Right atrium auricular region (tissue), 2 donors: Measurements from ENCODE around the gene GZMM. TPM values are rescaled to one million over a fixed set of nuclear protein-coding genes. Genes with fewer than 3 reads are reported as not detected.

ENCODE experiments used
- DNase-seq: peaks from one replicate; pipeline ENCODE4 v3.0.0-alpha.2; 2019; ENCODE audit warnings: low spot score
- H3K27ac ChIP-seq, 2 donors: fragments of 200-600 bp; sonication (generic); 1 replicate in 1 of 2; 2 replicates in 1 of 2; pipeline ENCODE4 v1.5.1; 2016 to 2019
- H3K27me3 ChIP-seq, 2 donors: fragments of 200-600 bp; sonication (generic); one replicate each; pipeline versions ENCODE4 v1.5.1 to v1.6.0; 2017 to 2019
- H3K36me3 ChIP-seq: fragments of 200-600 bp; sonication (generic); one replicate; pipeline ENCODE4 v1.5.1; 2016
- H3K4me1 ChIP-seq, 2 donors: fragments of 200-600 bp; sonication (generic); one replicate each; pipeline versions ENCODE4 v1.5.1 to v1.6.0; 2017 to 2019
- H3K4me3 ChIP-seq, 2 donors: fragments of 200-600 bp; sonication (generic); 1 replicate in 1 of 2; 2 replicates in 1 of 2; pipeline ENCODE4 v1.5.1; 2017 to 2019; ENCODE audit warnings: mild to moderate bottlenecking in 1 of 2, moderate library complexity in 1 of 2
- H3K9me3 ChIP-seq, 2 donors: fragments of 200-600 bp; sonication (generic); one replicate each; pipeline ENCODE4 v1.5.1; 2019
- total RNA-seq, 2 donors: library from RNA; depleted of rRNA; stranded (reverse); fragments of >200 nt; gene quantifications; one replicate each; pipeline ENCODE4 v1.1.0, GENCODE V29; 2016
- TF ChIP-seq, protein P1 (sequence below), 2 donors: fragments of 200-600 bp; sonication (generic); IDR thresholded peaks; one replicate each; pipeline ENCODE4 v1.5.1; 2019; ENCODE audit warnings: antibody characterized with exemption in 2 of 2

The GZMM gene
- total RNA-seq, 2 donors from 2014 or later = 0.79 TPM; not detected in 1

- no peaks in the 10 kb centered on the region for H3K27me3 ChIP-seq
- no peak overlapping the region for H3K4me3 ChIP-seq
- TF ChIP-seq, protein P1, sequence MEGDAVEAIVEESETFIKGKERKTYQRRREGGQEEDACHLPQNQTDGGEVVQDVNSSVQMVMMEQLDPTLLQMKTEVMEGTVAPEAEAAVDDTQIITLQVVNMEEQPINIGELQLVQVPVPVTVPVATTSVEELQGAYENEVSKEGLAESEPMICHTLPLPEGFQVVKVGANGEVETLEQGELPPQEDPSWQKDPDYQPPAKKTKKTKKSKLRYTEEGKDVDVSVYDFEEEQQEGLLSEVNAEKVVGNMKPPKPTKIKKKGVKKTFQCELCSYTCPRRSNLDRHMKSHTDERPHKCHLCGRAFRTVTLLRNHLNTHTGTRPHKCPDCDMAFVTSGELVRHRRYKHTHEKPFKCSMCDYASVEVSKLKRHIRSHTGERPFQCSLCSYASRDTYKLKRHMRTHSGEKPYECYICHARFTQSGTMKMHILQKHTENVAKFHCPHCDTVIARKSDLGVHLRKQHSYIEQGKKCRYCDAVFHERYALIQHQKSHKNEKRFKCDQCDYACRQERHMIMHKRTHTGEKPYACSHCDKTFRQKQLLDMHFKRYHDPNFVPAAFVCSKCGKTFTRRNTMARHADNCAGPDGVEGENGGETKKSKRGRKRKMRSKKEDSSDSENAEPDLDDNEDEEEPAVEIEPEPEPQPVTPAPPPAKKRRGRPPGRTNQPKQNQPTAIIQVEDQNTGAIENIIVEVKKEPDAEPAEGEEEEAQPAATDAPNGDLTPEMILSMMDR (IDR thresholded peaks at IDR 0.05) = no peak
- H3K27ac ChIP-seq = no peak overlapping the region
- H3K9me3 ChIP-seq = no peaks in the 10 kb centered on the region
- H3K36me3 ChIP-seq = no peaks in the 10 kb centered on the region
- no peaks in the 10 kb centered on the region for H3K4me1 ChIP-seq
- DNase-seq = no peak
Measured at GRCh38 chr19:525029-525428, 18.8 kb upstream of the GZMM start.

DNA sequence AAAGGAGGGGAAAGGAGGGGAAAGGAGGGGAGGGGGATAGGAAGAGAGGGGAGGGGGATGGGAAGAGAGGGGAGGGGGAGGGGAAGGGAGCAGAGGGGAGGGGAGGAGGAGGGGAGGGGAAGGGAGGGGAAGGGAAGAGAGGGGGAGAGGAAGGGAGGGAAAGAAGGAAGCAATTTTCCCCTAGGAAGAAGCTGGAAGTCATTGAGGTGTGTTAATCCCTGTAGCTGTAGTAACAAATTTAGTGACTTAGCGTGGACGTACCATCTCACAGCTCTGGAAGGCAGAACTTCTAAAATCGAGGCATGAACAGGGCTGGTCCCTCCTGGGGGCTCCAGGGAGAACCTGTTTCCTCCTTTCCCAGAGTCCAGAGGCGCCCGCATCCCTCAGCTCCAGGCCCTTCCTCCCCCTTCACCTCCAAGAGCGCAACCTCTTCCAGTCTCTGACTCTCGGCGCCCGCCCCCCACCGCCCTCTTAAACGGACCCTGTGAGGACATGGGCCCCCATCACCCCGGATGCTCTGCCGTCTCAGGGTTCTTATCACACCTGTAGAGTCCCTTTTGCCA lies 17.9 kb upstream of the GZMM start:
- TF ChIP-seq, protein P1 (IDR thresholded peaks at IDR 0.05) = no peak
- Histone ChIP-seq H3K27ac (no peak overlapping the region), H3K4me1 (peaks cover 0 to 4% of the 10 kb centered on the region in 2 donors), H3K27me3 (no peaks in the 10 kb centered on the region), H3K36me3 (no peaks in the 10 kb centered on the region), H3K4me3 (no peak overlapping the region), H3K9me3 (no peaks in the 10 kb centered on the region)
- no peak for DNase-seq

DNA sequence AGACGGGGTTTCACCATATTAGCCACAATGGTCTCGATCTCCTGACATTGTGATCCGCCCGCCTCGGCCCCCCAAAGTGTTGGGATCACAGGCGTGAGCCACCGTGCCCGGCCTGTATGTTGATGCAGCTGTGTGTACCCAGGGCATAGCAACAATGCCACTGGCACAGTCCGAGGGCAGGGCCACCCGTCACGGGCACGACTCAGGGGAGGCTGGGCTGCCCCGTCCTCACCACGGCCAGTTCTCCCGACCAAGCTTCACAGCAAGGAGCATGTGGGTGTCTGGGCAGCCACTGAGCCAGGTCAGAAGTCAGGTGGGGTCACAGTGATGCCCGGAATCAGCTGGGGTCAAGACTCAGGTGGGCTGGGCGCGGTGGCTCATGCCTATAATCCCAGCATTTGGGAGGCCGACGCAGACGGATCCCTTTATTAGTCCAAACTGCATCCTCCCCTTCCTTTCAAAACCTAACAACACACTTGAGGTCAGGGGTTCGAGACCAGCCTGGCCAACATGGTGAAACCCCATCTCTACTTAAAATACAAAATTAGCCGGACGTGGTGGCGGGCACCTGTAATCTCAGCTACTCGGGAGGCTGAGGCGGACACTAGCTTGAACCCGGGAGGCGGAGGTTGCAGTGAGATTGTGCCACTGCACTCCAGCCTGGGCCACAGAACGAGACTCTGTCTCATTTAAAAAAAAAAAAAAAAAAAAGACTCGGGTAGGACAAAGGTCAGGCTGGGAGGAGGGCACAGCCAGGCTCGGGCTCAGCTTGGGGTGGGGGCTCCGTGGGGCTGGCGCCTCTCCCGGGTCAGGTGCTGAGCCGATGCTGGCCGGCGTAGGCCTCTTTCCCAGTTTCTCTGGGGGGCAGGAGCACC lies 13.5 kb upstream of the GZMM start:
- Histone ChIP-seq H3K4me3 (peak overlapping the region; percentile 97 to 99), H3K4me1 (peaks cover 0 to 29% of the 10 kb centered on the region in 2 donors), H3K27ac (peak overlapping the region; percentile 95 to 97), H3K27me3 (no peaks in the 10 kb centered on the region), H3K36me3 (peaks cover 1% of the 10 kb centered on the region), H3K9me3 (no peaks in the 10 kb centered on the region)
- DNase-seq = no peak
- TF ChIP-seq, protein P1 (IDR thresholded peaks at IDR 0.05) = no peak

DNA sequence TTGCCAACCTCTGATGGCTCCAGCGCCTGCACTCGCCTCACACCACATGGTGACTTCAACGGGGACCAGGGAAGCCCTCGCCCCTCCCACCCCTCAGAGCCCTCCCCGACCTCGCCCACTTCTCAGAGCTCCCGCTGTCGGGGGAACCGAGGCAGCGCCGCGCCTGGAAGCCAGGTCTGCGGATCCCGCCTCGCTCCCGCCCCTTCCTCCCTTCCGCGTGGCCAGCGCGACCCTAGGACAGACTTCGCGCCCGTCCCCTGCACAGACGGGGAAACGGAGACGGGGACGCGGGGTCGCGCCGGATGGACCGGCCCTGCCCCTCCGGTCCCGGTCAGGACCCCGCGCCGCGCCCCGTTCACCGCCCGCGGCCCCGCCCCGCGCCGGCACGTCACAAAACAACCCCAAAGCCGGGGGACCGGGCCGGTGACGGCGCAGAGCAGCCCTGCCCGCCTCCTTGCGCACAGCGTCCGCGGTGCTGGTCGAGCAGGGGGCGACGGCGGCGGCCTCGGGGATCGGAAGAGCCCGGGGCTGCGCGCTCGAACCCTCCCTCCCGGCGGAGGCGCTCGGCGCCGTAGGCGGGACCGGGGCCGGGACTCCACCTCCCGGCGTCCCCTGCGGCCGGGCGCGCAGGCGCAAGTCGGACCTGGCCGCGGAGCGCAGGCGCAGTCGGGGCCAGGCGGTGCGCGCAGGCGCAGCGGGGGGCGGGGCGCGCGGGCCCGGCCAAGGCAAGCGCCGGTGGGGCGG lies 12.7 kb upstream of the GZMM start:
- H3K27me3 ChIP-seq = no peaks in the 10 kb centered on the region
- peak overlapping the region; percentile 97 to 99 for H3K4me3 ChIP-seq
- peak overlapping the region; percentile 95 to 97 for H3K27ac ChIP-seq
- peak; percentile 75 for DNase-seq
- peaks cover 0 to 33% of the 10 kb centered on the region in 2 donors for H3K4me1 ChIP-seq
- TF ChIP-seq, protein P1 (IDR thresholded peaks at IDR 0.05) = no peak
- H3K36me3 ChIP-seq = peaks cover 9% of the 10 kb centered on the region
- no peaks in the 10 kb centered on the region for H3K9me3 ChIP-seq

- Histone ChIP-seq H3K36me3 (peaks cover 17% of the 10 kb centered on the region), H3K9me3 (no peaks in the 10 kb centered on the region), H3K4me3 (peak within 1 kb of the TSS; percentile 97 to 99), H3K27me3 (no peaks in the 10 kb centered on the region), H3K27ac (peak within 1 kb of the TSS; percentile 95 to 97), H3K4me1 (peaks cover 0 to 33% of the 10 kb centered on the region in 2 donors)
- DNase-seq = no peak
- TF ChIP-seq, protein P1 (IDR thresholded peaks at IDR 0.05) = no peak
Measured at GRCh38 chr19:531753-532560, 11.9 kb upstream of the GZMM start, which contains the start of gene CDC34. Gene CDC34, plus strand, starts transcription at chr19:531760. Its CDS starts 172 bp downstream, at chr19:531932.
